Fibroblast of lung (primary cell): ENCODE results near the gene CD226.

Source experiments
- EZH2 ChIP-seq: IDR thresholded peaks from 2 replicates; pipeline ENCODE4 v1.5.1; 2012; ENCODE audit warnings: low read length, control low read depth, mild to moderate bottlenecking; ENCODE audit errors: missing control alignments
- TF ChIP-seq, protein P1 (sequence below), 2 donors: IDR thresholded peaks in 1 of 2; conservative IDR thresholded peaks in 1 of 2; 1 replicate in 1 of 2; 2 replicates in 1 of 2; pipeline ENCODE4 v1.5.1; 2011 to 2012; ENCODE audit warnings: low read length in 2 of 2, control low read depth in 1 of 2, inconsistent platforms in 1 of 2, low read depth in 1 of 2, mild to moderate bottlenecking in 1 of 2

DNA sequence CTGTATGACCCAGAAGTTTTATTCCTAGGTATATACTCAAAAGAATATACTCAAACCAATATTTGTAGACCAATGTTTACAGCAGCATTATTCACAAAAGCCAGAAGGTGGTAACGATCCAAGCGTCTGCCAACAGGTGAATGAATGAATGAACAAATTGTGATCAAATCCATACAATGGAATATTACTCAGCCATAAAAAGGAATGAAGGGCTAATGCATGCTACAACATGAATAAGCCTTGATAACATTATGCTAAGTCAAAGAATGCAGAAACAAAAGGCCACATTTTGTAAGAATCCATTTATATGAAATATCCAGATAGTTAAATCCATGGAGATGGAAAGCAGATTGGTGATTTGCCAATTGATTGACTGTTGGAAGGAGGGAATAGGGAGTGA, 5.5 kb upstream of the CD226 start:
- TF ChIP-seq, protein P1, sequence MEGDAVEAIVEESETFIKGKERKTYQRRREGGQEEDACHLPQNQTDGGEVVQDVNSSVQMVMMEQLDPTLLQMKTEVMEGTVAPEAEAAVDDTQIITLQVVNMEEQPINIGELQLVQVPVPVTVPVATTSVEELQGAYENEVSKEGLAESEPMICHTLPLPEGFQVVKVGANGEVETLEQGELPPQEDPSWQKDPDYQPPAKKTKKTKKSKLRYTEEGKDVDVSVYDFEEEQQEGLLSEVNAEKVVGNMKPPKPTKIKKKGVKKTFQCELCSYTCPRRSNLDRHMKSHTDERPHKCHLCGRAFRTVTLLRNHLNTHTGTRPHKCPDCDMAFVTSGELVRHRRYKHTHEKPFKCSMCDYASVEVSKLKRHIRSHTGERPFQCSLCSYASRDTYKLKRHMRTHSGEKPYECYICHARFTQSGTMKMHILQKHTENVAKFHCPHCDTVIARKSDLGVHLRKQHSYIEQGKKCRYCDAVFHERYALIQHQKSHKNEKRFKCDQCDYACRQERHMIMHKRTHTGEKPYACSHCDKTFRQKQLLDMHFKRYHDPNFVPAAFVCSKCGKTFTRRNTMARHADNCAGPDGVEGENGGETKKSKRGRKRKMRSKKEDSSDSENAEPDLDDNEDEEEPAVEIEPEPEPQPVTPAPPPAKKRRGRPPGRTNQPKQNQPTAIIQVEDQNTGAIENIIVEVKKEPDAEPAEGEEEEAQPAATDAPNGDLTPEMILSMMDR (conservative IDR thresholded peaks at IDR 0.05 in 1 of 2, IDR thresholded peaks at IDR 0.05 in 1 of 2; ENCODE audit: low read depth in 1 of 2, low read length in 2 of 2), result no peak
- no peak for TF ChIP-seq EZH2
